RPMI7951 (cell line): Measurements from ENCODE around the gene TBX15. TPM values are rescaled to one million over a fixed set of nuclear protein-coding genes. Genes with fewer than 3 reads are reported as not detected.
A peak's percentile ranks its signal among the peaks of the same experiment; 100 is the strongest.

Source experiments
- DNase-seq: peaks from one replicate; pipeline ENCODE4 v3.0.0-alpha.2; 2012; ENCODE audit warnings: low read depth
- total RNA-seq: library from RNA; depleted of rRNA; stranded (reverse); fragments of >200 nt; shearing (Covaris generic); gene quantifications from 2 replicates; pipeline ENCODE4 v1.2.3, GENCODE V29; 2014; rRNA removed

Gene TBX15
- total RNA-seq, 1 experiment from 2014 or later, result 0.24 TPM

DNA sequence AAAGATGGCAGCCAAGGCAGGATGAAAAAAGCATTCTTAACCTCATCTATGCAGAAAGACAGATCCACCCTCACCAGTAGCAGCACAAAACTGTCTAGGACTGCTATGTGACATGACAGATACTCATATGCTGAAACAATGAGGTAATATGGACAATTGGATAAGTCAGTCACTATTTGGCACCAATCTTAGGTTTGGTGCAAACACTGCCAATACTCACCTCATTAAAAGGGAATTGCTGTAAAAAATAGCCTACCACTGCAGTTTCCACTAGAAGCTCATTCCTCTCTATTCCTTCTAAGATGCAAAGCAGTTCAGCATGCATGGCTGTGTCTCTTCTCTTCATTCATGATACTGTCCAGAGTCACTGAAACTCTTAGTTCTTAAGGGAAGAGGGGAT lies 91.7 kb downstream of the TBX15 start:
- DNase-seq, result no peak

DNA sequence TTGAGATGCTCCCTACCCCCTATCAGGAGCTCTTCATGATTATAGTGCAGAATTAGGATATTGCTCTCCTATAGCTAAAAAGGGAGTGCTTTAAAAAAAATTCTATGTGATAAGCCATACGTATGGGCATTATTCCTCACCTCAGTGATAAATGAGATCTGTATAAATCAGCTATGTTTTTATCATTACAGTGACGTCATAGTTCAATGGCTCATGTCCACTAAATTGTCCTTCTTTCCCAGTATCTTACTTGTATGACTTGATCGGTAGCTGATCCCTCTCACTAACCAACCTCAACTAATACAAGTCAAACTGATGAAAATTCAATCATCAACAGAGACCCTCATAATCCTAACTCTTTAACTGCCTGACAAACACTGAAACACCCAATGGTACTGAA lies 93.3 kb downstream of the TBX15 start:
- no peak for DNase-seq

DNA sequence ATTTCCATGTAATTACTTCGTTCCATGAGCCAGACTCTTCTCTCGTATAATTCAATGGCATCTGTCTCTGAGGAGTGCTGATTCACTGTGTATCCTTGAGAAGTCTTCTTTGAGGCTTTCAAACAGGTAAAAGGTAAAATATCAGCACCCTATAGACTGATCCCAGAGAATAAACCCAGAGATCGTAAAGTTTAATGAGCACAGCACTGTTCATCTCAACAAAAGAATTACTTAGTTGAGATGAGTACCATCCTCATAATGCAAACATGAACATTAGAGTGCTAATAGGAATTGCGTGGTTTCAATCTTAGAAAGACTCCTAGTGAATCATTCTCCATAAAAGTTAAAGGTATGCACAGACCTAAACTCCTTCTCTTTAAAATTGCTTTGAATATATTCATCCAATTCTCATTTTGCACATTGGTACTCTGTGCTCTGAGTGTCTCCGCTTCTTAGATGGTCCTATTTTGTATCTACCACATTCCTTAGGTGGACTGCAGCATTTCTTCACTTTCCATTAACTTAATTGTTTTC lies 97.2 kb downstream of the TBX15 start:
- DNase-seq, result no peak

DNA sequence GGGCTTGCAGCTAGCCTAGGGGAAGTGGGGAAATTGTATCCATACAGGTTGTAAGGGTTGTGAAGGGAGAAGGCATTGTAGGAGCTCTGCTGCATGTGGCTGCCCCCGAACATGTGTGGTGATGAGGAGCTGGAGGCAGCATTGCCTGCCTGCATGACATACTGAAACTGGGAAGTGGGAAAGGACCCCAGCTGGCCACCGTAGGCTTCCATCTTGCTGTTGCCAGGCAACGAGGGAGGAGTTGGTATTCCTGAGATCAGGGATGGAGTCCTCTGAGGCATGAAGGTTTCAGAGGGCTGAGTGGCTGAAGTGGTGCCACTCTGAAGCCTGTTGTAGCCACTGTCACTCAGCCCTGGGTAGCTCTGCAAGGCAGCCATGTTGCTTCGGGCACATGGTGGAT lies 103.2 kb downstream of the TBX15 start:
- no peak for DNase-seq

- DNase-seq, result no peak
Measured at GRCh38 chr1:118881751-118882150, 106.4 kb downstream of the TBX15 start.

- no peak for DNase-seq
Measured at GRCh38 chr1:118878661-118879060, 109.5 kb downstream of the TBX15 start.

GRCh38 chr1:118877668-118878396 lies 110.3 kb downstream of the TBX15 start:
- no peak for DNase-seq

DNA sequence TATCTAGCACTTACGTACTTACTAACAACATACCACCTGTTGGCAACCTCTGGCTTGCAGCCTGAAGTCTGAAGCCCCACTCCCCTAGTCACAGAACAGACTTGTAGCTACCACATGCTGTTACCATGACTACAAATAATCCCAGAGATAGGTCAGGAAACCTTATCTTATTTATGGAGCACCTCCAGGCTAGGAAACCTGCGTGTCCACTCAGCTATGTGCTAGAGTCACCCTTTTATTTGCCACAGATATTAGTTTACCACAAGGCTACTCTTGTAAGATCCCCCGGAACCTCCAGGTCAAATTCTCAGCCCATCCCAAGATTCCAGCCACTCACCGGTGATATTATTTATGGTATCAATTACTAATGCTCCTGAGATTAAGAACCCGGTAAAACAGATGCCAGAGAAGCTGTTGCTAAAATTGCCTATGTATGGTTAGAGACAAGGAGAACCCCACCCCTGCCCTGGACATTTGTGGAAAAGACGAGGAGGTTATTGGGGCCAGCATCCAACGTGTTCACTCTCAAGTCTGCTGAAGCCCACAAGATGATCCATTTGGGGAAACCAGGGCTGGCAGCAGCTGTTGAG lies 116.5 kb downstream of the TBX15 start:
- no peak for DNase-seq

- DNase-seq, result no peak
Measured at GRCh38 chr1:118868387-118868786, 119.8 kb downstream of the TBX15 start.

DNA sequence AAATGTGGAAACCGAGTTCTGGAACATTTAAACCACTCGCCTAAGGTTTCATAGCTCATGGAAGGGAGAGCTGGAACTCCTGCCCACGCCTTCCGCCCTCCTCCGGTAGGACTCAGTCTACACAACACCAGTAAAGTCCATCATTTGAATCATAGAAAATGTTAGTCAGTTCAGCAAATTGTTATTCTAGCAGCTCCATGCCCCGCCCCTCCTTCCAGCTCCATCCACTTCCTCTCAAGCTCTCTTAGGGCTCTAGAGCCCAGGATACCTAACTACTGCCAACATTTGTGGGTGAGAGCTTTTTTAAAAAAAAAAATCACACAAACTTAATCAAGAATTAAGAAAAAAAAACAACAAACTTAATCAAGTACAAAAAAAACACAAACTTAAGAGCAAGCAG lies 121.8 kb downstream of the TBX15 start:
- no peak for DNase-seq

DNA sequence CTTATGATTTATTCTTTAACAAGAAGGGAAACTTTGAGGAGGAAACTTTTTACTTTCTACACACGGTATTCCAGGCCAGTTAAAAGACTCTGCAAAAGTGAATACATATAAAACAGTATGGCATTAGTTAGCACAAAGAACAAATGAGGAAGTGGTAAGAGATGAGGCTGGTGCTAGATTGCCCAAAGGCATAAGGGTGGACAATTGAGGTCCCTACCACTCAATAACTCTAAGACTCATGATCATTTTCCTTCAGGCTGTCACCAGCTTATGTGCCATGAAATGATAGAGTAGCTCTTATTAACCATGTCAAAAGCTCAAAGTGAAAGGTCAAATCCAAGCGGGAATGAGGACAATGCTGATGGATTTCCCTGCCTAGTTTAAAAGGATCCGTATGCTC lies 124.5 kb downstream of the TBX15 start:
- DNase-seq, result peak; percentile 28

DNA sequence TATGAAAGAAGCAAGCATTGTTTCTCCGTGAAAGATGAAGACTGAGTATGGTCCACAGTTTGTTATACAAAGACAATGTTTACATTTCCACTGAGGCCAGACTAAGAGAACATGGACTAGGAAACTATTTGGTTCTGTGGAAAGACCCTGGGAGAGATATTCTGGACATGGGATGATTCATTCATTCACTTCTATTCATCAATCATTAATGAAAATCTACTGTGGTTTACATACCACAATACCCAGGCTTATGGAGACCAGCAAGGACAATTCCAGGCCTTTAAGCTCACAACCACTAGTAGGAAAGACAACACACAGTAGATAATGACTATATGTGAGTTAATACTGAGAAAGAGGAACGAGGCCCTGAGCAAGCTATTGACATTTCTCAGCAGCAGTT lies 125.4 kb downstream of the TBX15 start:
- DNase-seq, result peak; percentile 50

DNA sequence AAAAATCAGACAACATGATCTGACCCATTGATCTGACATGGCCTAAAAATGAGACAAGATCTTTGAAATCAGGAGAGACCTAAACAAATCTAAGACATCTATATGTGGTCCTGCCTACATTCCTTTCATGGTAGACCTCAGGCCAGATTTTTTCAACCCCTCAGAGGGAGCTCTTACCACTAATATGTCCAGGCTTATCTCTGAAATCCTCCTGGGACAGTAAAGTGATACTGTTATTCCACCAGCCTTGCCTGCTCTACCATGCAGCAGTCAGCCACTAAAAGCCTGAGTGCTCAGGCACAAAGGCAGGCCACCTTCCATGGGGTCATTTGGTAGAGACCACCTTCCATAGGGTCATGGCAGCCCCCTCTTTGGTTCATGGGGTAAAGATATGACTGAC lies 126.9 kb downstream of the TBX15 start:
- DNase-seq, result no peak

GRCh38 chr1:118859999-118860398 lies 128.1 kb downstream of the TBX15 start:
- DNase-seq, result no peak

- DNase-seq, result no peak
Measured at GRCh38 chr1:118846443-118846842, 141.7 kb downstream of the TBX15 start.

GRCh38 chr1:118842452-118843201 lies 145.5 kb downstream of the TBX15 start:
- DNase-seq, result no peak

DNA sequence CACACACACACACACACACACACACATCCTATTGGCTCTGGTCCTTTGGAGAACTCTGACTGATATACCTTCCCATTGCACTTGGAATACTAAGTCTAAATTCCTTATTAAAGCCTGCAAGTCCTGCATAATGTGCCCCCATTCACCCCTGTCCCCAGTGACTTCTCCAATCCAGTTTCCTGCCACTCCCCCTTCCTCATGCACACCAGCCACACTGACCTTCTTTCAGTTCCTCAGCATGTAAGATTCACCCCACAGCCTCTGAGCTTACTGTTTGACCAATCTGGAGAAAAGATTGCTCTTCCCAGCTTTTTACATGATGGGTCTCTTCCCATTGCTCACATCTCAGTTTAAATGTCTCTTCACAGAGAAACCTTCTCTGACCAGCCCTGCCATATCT lies 146.6 kb downstream of the TBX15 start:
- no peak for DNase-seq

Other genes starting within 250 kb of the TBX15 start
- gene WARS2, start 152.3 kb upstream of the TBX15 start, total RNA-seq, result 12.7 and 22.8 TPM in 2 replicates